IMR-90 (cell line): Measurements from ENCODE around the gene PSAPL1. TPM values are rescaled to one million over a fixed set of nuclear protein-coding genes. Genes with fewer than 3 reads are reported as not detected.

Source experiments
- ATAC-seq: fragments of 200-7000 bp; cut with Tn5 transposase; 2 replicates; pipeline ENCODE4 v1.9.1; 2020; ENCODE audit warnings: low read depth, mild to moderate bottlenecking, moderate library complexity
- BruUV-seq: library from RNA; stranded (reverse); fragments of 400-500 nt; replicated peaks from 2 replicates; lab custom pipeline; 2021; lab: Mats Ljungman, UMichigan
- CTCF ChIA-PET: fragments of 300-600 bp; formaldehyde crosslinking; extraction: SDS; loops from one replicate; lab custom pipeline; 2021; ENCODE audit warnings: antibody characterized with exemption; lab: Yijun Ruan, JAX
- POLR2A ChIA-PET: fragments of 300-600 bp; sonication (Branson Sonifier 250); formaldehyde crosslinking; loops from one replicate; lab custom pipeline; 2022; ENCODE audit warnings: antibody characterized with exemption; ENCODE audit not compliant: unreplicated experiment; lab: Charles Lee
- DNase-seq: peaks from one replicate; pipeline ENCODE4 v3.0.0; 2013
- H2AFZ ChIP-seq: replicated peaks from 2 replicates; pipeline ENCODE3; 2013; ENCODE audit warnings: low read length, mild to moderate bottlenecking; ENCODE audit not compliant: poor library complexity
- H2AK5ac ChIP-seq: 2 replicates; pipeline ENCODE4 v1.6.1; 2013; ENCODE audit warnings: low read depth, low read length, inconsistent platforms
- H2AK9ac ChIP-seq: replicated peaks from 2 replicates; pipeline ENCODE3; 2013; ENCODE audit warnings: mild to moderate bottlenecking, low read depth, low read length, moderate library complexity; ENCODE audit not compliant: poor library complexity
- H2BK120ac ChIP-seq: 2 replicates; pipeline ENCODE4 v1.6.1; 2013; ENCODE audit warnings: low read depth, low read length, inconsistent platforms
- H2BK15ac ChIP-seq: 3 replicates; pipeline ENCODE4 v1.6.1; 2013; ENCODE audit warnings: low read depth, low read length, inconsistent platforms
- H2BK20ac ChIP-seq: 2 replicates; pipeline ENCODE4 v1.6.1; 2013; ENCODE audit warnings: low read depth, mild to moderate bottlenecking, inconsistent platforms, low read length, moderate library complexity
- H2BK5ac ChIP-seq: 2 replicates; pipeline ENCODE4 v1.6.1; 2013; ENCODE audit warnings: mild to moderate bottlenecking, low read depth, low read length, inconsistent platforms; ENCODE audit not compliant: poor library complexity, severe bottlenecking
- H3K14ac ChIP-seq: replicated peaks from 2 replicates; pipeline ENCODE4 v1.6.1; 2013; ENCODE audit warnings: low read depth, low read length, inconsistent platforms
- H3K18ac ChIP-seq: 2 replicates; pipeline ENCODE4 v1.6.1; 2013; ENCODE audit warnings: low read depth, low read length, control low read depth
- H3K23ac ChIP-seq: 2 replicates; pipeline ENCODE4 v1.6.1; 2013; ENCODE audit warnings: low read depth, low read length, inconsistent platforms
- H3K27ac ChIP-seq: 2 replicates; pipeline ENCODE4 v1.5.1; 2013; ENCODE audit warnings: mild to moderate bottlenecking, control low read depth, low read length; ENCODE audit not compliant: insufficient read depth
- H3K27me3 ChIP-seq: 2 replicates; pipeline ENCODE4 v1.6.1; 2013; ENCODE audit warnings: low read length; ENCODE audit not compliant: control insufficient read depth, insufficient read depth
- H3K36me3 ChIP-seq: 2 replicates; pipeline ENCODE4 v1.6.1; 2013; ENCODE audit warnings: low read length, mixed read lengths; ENCODE audit not compliant: control insufficient read depth, insufficient read depth
- H3K4ac ChIP-seq: 2 replicates; pipeline ENCODE4 v1.6.1; 2013; ENCODE audit warnings: low read depth, low read length, inconsistent platforms
- H3K4me1 ChIP-seq: 2 replicates; pipeline ENCODE4 v1.6.1; 2013; ENCODE audit warnings: low read length, mixed read lengths; ENCODE audit not compliant: control insufficient read depth, insufficient read depth
- H3K4me2 ChIP-seq: 2 replicates; pipeline ENCODE4 v1.6.1; 2013; ENCODE audit warnings: low read depth, mild to moderate bottlenecking, control low read depth, low read length, moderate library complexity
- H3K4me3 ChIP-seq: 2 replicates; pipeline ENCODE4 v1.5.1; 2013; ENCODE audit warnings: low read depth, mild to moderate bottlenecking, control low read depth, low read length, moderate library complexity; ENCODE audit not compliant: insufficient read depth
- H3K56ac ChIP-seq: 2 replicates; pipeline ENCODE4 v1.6.1; 2013; ENCODE audit warnings: low read length, inconsistent platforms; ENCODE audit not compliant: insufficient read depth; ENCODE audit errors: extremely low read depth
- H3K79me1 ChIP-seq, 2 experiments: 2 replicates each; pipeline ENCODE4 v1.6.1; 2013; ENCODE audit warnings: low read length in 2 of 2, inconsistent platforms in 1 of 2, low read depth in 1 of 2
- H3K9ac ChIP-seq: 2 replicates; pipeline ENCODE4 v1.6.1; 2013; ENCODE audit warnings: low read depth, low read length, control low read depth
- H3K9me1 ChIP-seq: 2 replicates; pipeline ENCODE4 v1.6.1; 2013; ENCODE audit warnings: low read length, inconsistent platforms; ENCODE audit not compliant: insufficient read depth
- H3K9me3 ChIP-seq: 2 replicates; pipeline ENCODE4 v1.6.1; 2013; ENCODE audit warnings: low read length; ENCODE audit not compliant: control insufficient read depth, insufficient read depth
- H4K20me1 ChIP-seq: 2 replicates; pipeline ENCODE4 v1.6.1; 2013; ENCODE audit warnings: low read length, inconsistent platforms; ENCODE audit not compliant: insufficient read depth
- H4K5ac ChIP-seq: 2 replicates; pipeline ENCODE4 v1.6.1; 2013; ENCODE audit warnings: mild to moderate bottlenecking, low read depth, low read length, control low read depth
- H4K8ac ChIP-seq, 2 experiments: 2 replicates each; pipeline ENCODE4 v1.6.1; 2013; ENCODE audit warnings: low read depth in 2 of 2, low read length in 2 of 2, control low read depth in 1 of 2, inconsistent platforms in 1 of 2
- H4K91ac ChIP-seq: 2 replicates; pipeline ENCODE4 v1.6.1; 2013; ENCODE audit warnings: low read depth, low read length, inconsistent platforms; ENCODE audit not compliant: insufficient read depth
- BHLHE40 ChIP-seq: fragments of 150-350 bp; IDR thresholded peaks from 2 replicates; pipeline ENCODE4 v1.6.1; 2016; ENCODE audit warnings: mild to moderate bottlenecking, low read depth, low read length
- CTCF ChIP-seq: conservative IDR thresholded peaks from 2 replicates; pipeline ENCODE4 v1.5.1; 2012; ENCODE audit warnings: mild to moderate bottlenecking, low read depth, low read length, improper control_type of control experiment
- FOS ChIP-seq: fragments of 150-350 bp; IDR thresholded peaks from 2 replicates; pipeline ENCODE4 v1.6.1; 2016; ENCODE audit warnings: low read depth, low read length
- MAFK ChIP-seq: IDR thresholded peaks from 2 replicates; pipeline ENCODE4 v1.6.1; 2012; ENCODE audit warnings: low read depth, low read length, improper control_type of control experiment
- MAZ ChIP-seq: IDR thresholded peaks from 2 replicates; pipeline ENCODE4 v1.6.1; 2012; ENCODE audit warnings: low read depth, mild to moderate bottlenecking, low read length, improper control_type of control experiment, moderate library complexity, borderline replicate concordance
- MXI1 ChIP-seq: IDR thresholded peaks from 2 replicates; pipeline ENCODE4 v1.6.1; 2012; ENCODE audit warnings: low read depth, mild to moderate bottlenecking, low read length, moderate library complexity, borderline replicate concordance
- NFE2L2 ChIP-seq: fragments of 150-350 bp; IDR thresholded peaks from 2 replicates; pipeline ENCODE4 v1.6.1; 2016; ENCODE audit warnings: low read depth, mild to moderate bottlenecking, low read length
- POLR2A ChIP-seq: IDR thresholded peaks from 2 replicates; pipeline ENCODE4 v1.6.1; 2012; ENCODE audit warnings: mild to moderate bottlenecking, low read depth, low read length
- RAD21 ChIP-seq: IDR thresholded peaks from 2 replicates; pipeline ENCODE4 v1.6.1; 2012; ENCODE audit warnings: low read length, improper control_type of control experiment
- RCOR1 ChIP-seq: IDR thresholded peaks from 2 replicates; pipeline ENCODE4 v1.6.1; 2012; ENCODE audit warnings: mild to moderate bottlenecking, low read length, improper control_type of control experiment; ENCODE audit not compliant: insufficient replicate concordance
- USF2 ChIP-seq: fragments of 150-350 bp; IDR thresholded peaks from 2 replicates; pipeline ENCODE4 v1.6.1; 2017; ENCODE audit warnings: mild to moderate bottlenecking, antibody characterized with exemption, low read length, low read depth
- WGBS, 2 experiments: methylation state at CpG; one replicate each; pipeline versions ENCODE4 v1.1.5 to v1.1.7; 2013; ENCODE audit warnings: missing lambda C conversion rate in 2 of 2; ENCODE audit not compliant: insufficient read length in 1 of 2; ENCODE audit errors: extremely low coverage in 2 of 2; 5-methylcytosine and 5-hydroxymethylcytosine counted together
- dilution Hi-C: fragments of 300-500 bp; cut with HindIII; formaldehyde crosslinking; loops from one replicate; pipeline ENCODE4 v1.14.3; 2018; ENCODE audit warnings: low sequenced_read_pairs; ENCODE audit not compliant: unreplicated experiment
- in situ Hi-C: fragments of 300-500 bp; cut with MboI; formaldehyde crosslinking; loops from 3 replicates; pipeline ENCODE4 v1.14.3; 2019; ENCODE audit warnings: low sequenced_read_pairs, inconsistent platforms, mixed read lengths
- intact Hi-C: fragments of 100-400 bp; cut with micrococcal nuclease; formaldehyde crosslinking; loops from 2 replicates; pipeline ENCODE4 v1.10.0; 2022
- polyA plus RNA-seq, 3 experiments: library from polyadenylated mRNA; depleted of rRNA; stranded (reverse); fragments of >200 nt; gene quantifications; 2 replicates each; pipeline ENCODE4 v1.2.3, GENCODE V29; 2012; ENCODE audit warnings: low replicate concordance in 1 of 3
- total RNA-seq: library from RNA; depleted of rRNA; stranded (reverse); fragments of >200 nt; gene quantifications from 2 replicates; pipeline ENCODE4 v1.2.3, GENCODE V29; 2012

Gene PSAPL1
- total and polyA plus RNA-seq, 2 of the 4 experiments (the other 2 are of a cell fraction), result not detected

DNA sequence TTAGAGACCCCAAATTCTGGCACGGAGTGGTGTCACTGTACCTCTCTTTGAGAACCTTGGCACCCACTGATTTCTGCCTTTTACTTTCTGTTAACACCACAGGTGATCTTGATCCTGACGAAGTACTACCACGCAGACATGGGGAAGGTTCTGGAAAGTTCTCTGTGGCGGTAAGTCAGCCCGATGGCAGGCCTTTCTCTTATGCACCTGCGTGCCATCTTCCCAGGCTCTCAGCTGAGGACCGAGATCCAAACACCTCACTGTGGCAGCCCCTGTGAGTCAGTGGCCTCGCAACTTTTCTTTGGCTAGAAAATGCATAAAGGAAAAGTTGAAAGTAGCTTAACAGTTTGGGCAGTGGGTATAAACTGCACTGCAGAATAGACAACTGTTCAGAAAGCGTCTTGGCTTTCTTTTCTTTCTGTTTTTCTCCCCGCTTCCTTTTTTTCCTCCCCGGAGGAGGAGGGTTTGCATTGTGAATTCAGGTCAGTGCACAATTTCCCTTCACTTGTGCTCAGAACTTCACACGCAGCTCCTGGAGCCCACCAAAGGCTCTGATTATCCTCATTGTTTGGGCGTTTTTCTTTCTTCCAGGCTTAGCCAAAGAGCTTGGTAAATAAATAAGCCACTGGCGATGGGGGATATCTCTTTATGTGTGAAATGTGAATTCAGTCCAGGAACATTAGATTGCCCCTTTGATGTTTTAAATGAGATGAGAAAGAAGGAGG lies 38.4 kb downstream of the PSAPL1 start:
- in situ Hi-C loops (no loop called here), intact Hi-C loops (no loop called here), dilution Hi-C loops (no loop called here)
- no peak overlapping the region for H2BK15ac ChIP-seq
- no peak overlapping the region for H2AK9ac ChIP-seq
- CTCF ChIA-PET, result no interaction called here
- DNase-seq (no peak), ATAC-seq (no peak)
- H3K56ac ChIP-seq, result no peak overlapping the region
- no peaks in the 10 kb centered on the region for H3K9me1 ChIP-seq
- H3K9ac ChIP-seq, result no peak overlapping the region
- TF ChIP-seq RCOR1 (no peak), FOS (no peak), MAZ (no peak), BHLHE40 (no peak), CTCF (no peak), POLR2A (no peak), NFE2L2 (no peak), RAD21 (no peak), USF2 (no peak), MXI1 (no peak), MAFK (no peak)
- no peak overlapping the region for H3K18ac ChIP-seq
- no peaks in the 10 kb centered on the region for H3K9me3 ChIP-seq
- H2BK20ac ChIP-seq, result no peak overlapping the region
- no peak overlapping the region for H4K8ac ChIP-seq
- no peak overlapping the region for H3K4ac ChIP-seq
- no peaks in the 10 kb centered on the region for H4K20me1 ChIP-seq
- no peak overlapping the region for H4K5ac ChIP-seq
- H3K4me3 ChIP-seq, result no peak overlapping the region
- POLR2A ChIA-PET, result no interaction called here
- H2AFZ ChIP-seq, result no peak overlapping the region
- BruUV-seq, result no TSS peak
- H3K36me3 ChIP-seq, result no peaks in the 10 kb centered on the region
- H3K23ac ChIP-seq, result no peak overlapping the region
- H2AK5ac ChIP-seq, result no peak overlapping the region
- H4K91ac ChIP-seq, result no peak overlapping the region
- no peaks in the 10 kb centered on the region for H3K79me1 ChIP-seq
- WGBS, 2 experiments, result 83% methylated on average over 6 of the region's 14 CpGs; no CpG with 5 or more reads in 1 of the 2 experiments
- H3K4me1 ChIP-seq, result no peaks in the 10 kb centered on the region
- H2BK120ac ChIP-seq, result no peak overlapping the region
- no peak overlapping the region for H3K14ac ChIP-seq
- peaks cover 58% of the 10 kb centered on the region for H3K27me3 ChIP-seq
- H3K27ac ChIP-seq, result no peak overlapping the region
- no peak overlapping the region for H3K4me2 ChIP-seq
- H2BK5ac ChIP-seq, result no peak overlapping the region
